Breast epithelium (tissue), 3 donors: ENCODE results near the gene SEMA3F.

ENCODE experiments used
- POLR2A ChIP-seq: fragments of 450-650 bp; IDR thresholded peaks from one replicate; pipeline ENCODE4 v1.6.1; 2016; ENCODE audit warnings: antibody characterized with exemption, mild to moderate bottlenecking, moderate library complexity
- POLR2AphosphoS5 ChIP-seq, 3 donors: sonication (generic); formaldehyde crosslinking; IDR thresholded peaks; one replicate each; pipeline ENCODE4 v1.6.1; 2017; ENCODE audit warnings: antibody characterized with exemption in 3 of 3
- TF ChIP-seq, protein P1 (sequence below), 3 donors: fragments of 450-650 bp; IDR thresholded peaks; one replicate each; pipeline ENCODE4 v1.5.1; 2016 to 2017; ENCODE audit warnings: antibody characterized with exemption in 3 of 3, mild to moderate bottlenecking in 3 of 3, moderate library complexity in 3 of 3

DNA sequence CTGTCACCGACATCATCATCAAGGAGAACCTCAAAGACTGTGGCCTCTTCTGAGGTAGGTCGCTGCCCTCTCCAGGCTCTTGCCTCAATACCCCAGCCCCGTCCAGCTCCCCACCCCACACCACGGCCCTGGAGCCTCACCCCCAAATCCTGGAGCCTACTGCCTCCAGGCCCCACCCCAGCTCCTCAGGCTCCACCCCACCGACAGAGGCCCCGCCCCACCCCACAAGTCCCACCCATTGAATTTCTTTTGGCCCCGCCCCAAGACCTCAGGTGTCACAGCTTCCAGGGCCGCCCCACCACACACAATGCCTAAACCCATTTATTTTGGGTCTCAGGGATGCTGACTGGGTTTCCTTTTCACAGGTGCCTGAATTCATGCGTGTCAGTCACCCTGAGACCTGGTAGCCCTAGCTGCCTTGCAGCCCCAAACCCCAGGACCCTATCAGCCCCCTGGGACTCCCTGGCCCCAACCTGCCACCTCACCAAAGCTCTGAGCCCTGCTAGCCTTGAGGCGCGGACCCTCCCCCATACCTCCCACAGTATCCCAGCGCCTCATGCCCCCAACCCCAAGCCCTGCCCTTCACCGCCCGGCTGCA is 39.9 kb downstream of the SEMA3F start:
- TF ChIP-seq POLR2A (no peak), POLR2AphosphoS5 (IDR thresholded peaks at IDR 0.05) (no peak)
- TF ChIP-seq, protein P1, sequence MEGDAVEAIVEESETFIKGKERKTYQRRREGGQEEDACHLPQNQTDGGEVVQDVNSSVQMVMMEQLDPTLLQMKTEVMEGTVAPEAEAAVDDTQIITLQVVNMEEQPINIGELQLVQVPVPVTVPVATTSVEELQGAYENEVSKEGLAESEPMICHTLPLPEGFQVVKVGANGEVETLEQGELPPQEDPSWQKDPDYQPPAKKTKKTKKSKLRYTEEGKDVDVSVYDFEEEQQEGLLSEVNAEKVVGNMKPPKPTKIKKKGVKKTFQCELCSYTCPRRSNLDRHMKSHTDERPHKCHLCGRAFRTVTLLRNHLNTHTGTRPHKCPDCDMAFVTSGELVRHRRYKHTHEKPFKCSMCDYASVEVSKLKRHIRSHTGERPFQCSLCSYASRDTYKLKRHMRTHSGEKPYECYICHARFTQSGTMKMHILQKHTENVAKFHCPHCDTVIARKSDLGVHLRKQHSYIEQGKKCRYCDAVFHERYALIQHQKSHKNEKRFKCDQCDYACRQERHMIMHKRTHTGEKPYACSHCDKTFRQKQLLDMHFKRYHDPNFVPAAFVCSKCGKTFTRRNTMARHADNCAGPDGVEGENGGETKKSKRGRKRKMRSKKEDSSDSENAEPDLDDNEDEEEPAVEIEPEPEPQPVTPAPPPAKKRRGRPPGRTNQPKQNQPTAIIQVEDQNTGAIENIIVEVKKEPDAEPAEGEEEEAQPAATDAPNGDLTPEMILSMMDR (IDR thresholded peaks at IDR 0.05), result no peak
